T-helper 2 cell treated with Interferon-gamma antibody and Interleukin-4, amounts not matched to agents 100 ng/mL and 5 ng/mL, for 36 hours (primary cell): ENCODE data around the gene KIF21A. TPM values are rescaled to one million over a fixed set of nuclear protein-coding genes. Genes with fewer than 3 reads are reported as not detected.

Source experiments
- intact Hi-C: fragments of 100-400 bp; cut with micrococcal nuclease; formaldehyde crosslinking; loops from one replicate; pipeline ENCODE4 v1.15.1; 2023
- total RNA-seq: library from RNA; stranded (reverse); gene quantifications from 2 replicates; pipeline ENCODE4 v1.2.3, GENCODE V29; 2022

The KIF21A gene
- total RNA-seq, 1 donor from 2014 or later, result 16.3 TPM

- intact Hi-C loops, result loop anchor here (5.0 kb wide), 1 partner anchor 108 kb away; no protein-coding TSS in a partner anchor
Observed at GRCh38 chr12:39440781-39441180, 2.1 kb downstream of the KIF21A start.

GRCh38 chr12:39440101-39440500, 2.8 kb downstream of the KIF21A start:
- intact Hi-C loops, result loop anchor here (5.0 kb wide), 1 partner anchor 108 kb away; no protein-coding TSS in a partner anchor

- intact Hi-C loops, result no loop called here
Observed at GRCh38 chr12:39435531-39435930, 7.4 kb downstream of the KIF21A start.

- intact Hi-C loops, result no loop called here
Observed at GRCh38 chr12:39431797-39432196, 11.1 kb downstream of the KIF21A start.

GRCh38 chr12:39431002-39431796, 11.7 kb downstream of the KIF21A start:
- intact Hi-C loops, result no loop called here

GRCh38 chr12:39429809-39430208, 13.1 kb downstream of the KIF21A start:
- intact Hi-C loops, result no loop called here

- intact Hi-C loops, result no loop called here
Observed at GRCh38 chr12:39427360-39427808, 15.5 kb downstream of the KIF21A start.

- intact Hi-C loops, result no loop called here
Observed at GRCh38 chr12:39426636-39427240, 16.2 kb downstream of the KIF21A start.

- intact Hi-C loops, result no loop called here
Observed at GRCh38 chr12:39420043-39420442, 22.9 kb downstream of the KIF21A start.

GRCh38 chr12:39419471-39419870, 23.4 kb downstream of the KIF21A start:
- intact Hi-C loops, result no loop called here

GRCh38 chr12:39417916-39418315, 25.0 kb downstream of the KIF21A start:
- intact Hi-C loops, result no loop called here

GRCh38 chr12:39413836-39414771, 28.8 kb downstream of the KIF21A start:
- intact Hi-C loops, result no loop called here

- intact Hi-C loops, result no loop called here
Observed at GRCh38 chr12:39412210-39412609, 30.7 kb downstream of the KIF21A start.

- intact Hi-C loops, result no loop called here
Observed at GRCh38 chr12:39406262-39406661, 36.7 kb downstream of the KIF21A start.

- intact Hi-C loops, result no loop called here
Observed at GRCh38 chr12:39405580-39405979, 37.3 kb downstream of the KIF21A start.

GRCh38 chr12:39404000-39404399, 38.9 kb downstream of the KIF21A start:
- intact Hi-C loops, result no loop called here

GRCh38 chr12:39403376-39403775, 39.5 kb downstream of the KIF21A start:
- intact Hi-C loops, result no loop called here

- intact Hi-C loops, result no loop called here
Observed at GRCh38 chr12:39402922-39403321, 40.0 kb downstream of the KIF21A start.

- intact Hi-C loops, result no loop called here
Observed at GRCh38 chr12:39401459-39401858, 41.5 kb downstream of the KIF21A start.

GRCh38 chr12:39395866-39396265, 47.1 kb downstream of the KIF21A start:
- intact Hi-C loops, result no loop called here

- intact Hi-C loops, result no loop called here
Observed at GRCh38 chr12:39393890-39394289, 49.0 kb downstream of the KIF21A start.

- intact Hi-C loops, result no loop called here
Observed at GRCh38 chr12:39393179-39393578, 49.7 kb downstream of the KIF21A start.
